Posterior vena cava (tissue), 2 donors: ENCODE measurements around the gene ISLR2. TPM values are rescaled to one million over a fixed set of nuclear protein-coding genes. Genes with fewer than 3 reads are reported as not detected.
A peak's percentile ranks its signal among the peaks of the same experiment; 100 is the strongest.

Source experiments
- DNase-seq: peaks from one replicate; pipeline ENCODE4 v3.0.0-alpha.2; 2020; ENCODE audit warnings: low spot score
- intact Hi-C, 2 donors: fragments of 100-400 bp; cut with DNase I; formaldehyde crosslinking; loops; one replicate each; pipeline versions ENCODE4 v1.14.1 to v1.14.2; 2022 to 2023
- total RNA-seq, 2 donors: library from RNA; stranded (reverse); fragmentation: NEBNext Ultra II Directional; extraction: Animal tissue kit (Norgen Biotek cat#: 25700); gene quantifications; one replicate each; pipeline ENCODE4 v1.2.1, GENCODE V29; 2021
- donor health status: DM: yes; HTN: yes; CAD: no.
- donor health status: DM: yes; HTN: yes; CAD: no.

Gene ISLR2
- total RNA-seq, 2 donors from 2014 or later, result 0.62 to 0.65 TPM

DNA sequence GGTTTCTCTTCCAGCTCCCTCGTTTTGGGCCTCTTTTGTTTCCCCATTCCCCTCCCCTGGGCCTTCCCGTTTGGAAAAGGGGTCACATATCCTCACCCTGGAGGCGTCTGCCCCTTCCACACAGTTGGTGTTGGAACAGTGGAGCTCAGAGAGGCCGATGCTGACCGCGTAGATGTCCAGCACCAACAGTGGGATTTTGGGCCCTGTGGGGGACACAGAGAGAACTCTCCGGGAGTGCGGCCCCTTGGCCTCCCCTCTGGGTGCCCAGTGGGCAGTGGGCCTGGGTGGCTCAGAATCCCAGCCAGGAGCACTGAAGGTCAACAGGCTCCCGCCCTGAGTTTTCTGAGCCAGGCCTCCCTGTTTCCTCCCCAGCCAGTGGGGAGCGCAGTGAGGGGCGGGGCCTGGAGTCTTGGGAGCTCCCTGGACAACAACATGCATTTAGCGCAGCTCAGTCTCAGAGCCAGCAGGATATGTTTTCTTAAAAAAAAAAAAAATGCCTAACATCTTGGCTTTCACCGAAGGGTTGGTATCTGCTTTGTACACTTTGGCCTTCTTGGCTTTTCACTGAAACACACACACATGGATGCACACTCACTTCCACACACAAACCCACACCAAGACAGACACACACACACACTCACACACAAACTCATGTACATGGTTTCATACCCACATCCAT, 42.5 kb downstream of the ISLR2 start:
- DNase-seq, result peak; percentile 91
- intact Hi-C loops, result no loop called here

DNA sequence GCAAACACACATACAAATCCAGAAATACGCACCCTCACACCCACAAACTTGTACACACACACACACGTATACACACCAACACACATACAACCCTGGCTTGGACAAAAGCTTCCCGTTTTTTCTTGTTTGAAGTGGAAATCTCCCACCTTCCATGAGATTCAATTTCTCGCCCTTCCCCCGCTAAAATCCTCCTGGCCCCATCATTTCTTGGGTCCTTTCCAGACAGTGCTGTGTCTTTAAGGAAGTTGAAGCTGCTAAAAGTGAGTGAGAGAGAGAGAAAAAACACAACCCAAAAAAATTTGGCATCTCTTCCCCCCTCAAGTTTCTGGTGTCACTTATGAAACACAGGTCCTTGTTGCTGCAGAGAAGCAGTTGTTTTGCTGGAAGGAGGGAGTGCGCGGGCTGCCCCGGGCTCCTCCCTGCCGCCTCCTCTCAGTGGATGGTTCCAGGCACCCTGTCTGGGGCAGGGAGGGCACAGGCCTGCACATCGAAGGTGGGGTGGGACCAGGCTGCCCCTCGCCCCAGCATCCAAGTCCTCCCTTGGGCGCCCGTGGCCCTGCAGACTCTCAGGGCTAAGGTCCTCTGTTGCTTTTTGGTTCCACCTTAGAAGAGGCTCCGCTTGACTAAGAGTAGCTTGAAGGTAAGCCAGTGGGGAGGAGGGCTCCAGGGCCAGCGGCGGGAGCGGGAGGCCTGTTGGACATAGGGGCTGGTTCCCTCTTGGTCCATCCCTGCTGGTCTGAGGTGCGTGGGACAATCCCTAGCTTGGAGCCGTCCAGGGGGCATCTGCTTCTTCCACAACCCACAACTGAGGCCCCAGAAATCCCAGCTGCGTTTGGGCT, 43.2 kb downstream of the ISLR2 start, which contains the start of gene ISLR:
TSS of gene ISLR (plus strand) at position 331 of the 839 bp plus-strand sequence. CDS start 1,149 bp downstream, outside the sequence.
- intact Hi-C loops, result no loop called here
- no peak for DNase-seq

DNA sequence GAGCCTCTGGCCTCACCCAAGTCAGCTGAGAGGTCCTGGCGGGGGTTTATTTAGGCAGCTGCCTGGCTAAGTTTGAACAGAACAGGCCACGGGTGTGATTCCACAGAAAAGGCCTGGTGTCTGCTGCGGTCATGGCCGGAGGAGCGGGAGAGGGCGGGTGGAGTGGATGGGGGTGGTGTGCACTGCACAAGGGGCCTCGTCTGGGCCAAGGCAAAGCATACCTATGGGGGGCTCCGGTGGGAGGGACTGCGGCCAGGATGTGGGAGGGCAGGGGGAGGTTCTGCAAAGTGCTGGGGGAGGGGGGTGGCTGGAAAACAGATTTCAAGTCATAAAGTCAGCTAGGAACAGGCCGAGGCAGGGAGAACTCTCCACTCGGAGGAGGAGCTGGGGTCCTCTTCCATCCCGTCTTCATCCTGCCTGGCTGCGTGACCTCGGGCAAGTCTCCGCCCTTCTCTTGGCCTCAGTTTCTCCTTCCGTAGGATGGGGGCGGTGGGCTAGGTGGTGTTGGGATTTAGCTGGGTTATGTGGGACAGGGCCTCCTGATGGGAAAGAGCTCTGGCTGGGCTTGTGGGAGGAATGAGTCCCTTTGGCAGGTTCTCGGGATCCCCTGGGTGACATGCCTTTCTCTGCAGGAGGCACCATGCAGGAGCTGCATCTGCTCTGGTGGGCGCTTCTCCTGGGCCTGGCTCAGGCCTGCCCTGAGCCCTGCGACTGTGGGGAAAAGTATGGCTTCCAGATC, 44.0 kb downstream of the ISLR2 start:
- no peak for DNase-seq
- intact Hi-C loops, result no loop called here

DNA sequence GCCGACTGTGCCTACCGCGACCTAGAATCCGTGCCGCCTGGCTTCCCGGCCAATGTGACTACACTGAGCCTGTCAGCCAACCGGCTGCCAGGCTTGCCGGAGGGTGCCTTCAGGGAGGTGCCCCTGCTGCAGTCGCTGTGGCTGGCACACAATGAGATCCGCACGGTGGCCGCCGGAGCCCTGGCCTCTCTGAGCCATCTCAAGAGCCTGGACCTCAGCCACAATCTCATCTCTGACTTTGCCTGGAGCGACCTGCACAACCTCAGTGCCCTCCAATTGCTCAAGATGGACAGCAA, 44.5 kb downstream of the ISLR2 start:
- no peak for DNase-seq
- intact Hi-C loops, result no loop called here

DNA sequence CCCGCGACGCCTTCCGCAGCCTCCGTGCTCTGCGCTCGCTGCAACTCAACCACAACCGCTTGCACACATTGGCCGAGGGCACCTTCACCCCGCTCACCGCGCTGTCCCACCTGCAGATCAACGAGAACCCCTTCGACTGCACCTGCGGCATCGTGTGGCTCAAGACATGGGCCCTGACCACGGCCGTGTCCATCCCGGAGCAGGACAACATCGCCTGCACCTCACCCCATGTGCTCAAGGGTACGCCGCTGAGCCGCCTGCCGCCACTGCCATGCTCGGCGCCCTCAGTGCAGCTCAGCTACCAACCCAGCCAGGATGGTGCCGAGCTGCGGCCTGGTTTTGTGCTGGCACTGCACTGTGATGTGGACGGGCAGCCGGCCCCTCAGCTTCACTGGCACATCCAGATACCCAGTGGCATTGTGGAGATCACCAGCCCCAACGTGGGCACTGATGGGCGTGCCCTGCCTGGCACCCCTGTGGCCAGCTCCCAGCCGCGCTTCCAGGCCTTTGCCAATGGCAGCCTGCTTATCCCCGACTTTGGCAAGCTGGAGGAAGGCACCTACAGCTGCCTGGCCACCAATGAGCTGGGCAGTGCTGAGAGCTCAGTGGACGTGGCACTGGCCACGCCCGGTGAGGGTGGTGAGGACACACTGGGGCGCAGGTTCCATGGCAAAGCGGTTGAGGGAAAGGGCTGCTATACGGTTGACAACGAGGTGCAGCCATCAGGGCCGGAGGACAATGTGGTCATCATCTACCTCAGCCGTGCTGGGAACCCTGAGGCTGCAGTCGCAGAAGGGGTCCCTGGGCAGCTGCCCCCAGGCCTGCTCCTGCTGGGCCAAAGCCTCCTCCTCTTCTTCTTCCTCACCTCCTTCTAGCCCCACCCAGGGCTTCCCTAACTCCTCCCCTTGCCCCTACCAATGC, 45.1 kb downstream of the ISLR2 start:
- peak; percentile 80 for DNase-seq
- intact Hi-C loops, result no loop called here

DNA sequence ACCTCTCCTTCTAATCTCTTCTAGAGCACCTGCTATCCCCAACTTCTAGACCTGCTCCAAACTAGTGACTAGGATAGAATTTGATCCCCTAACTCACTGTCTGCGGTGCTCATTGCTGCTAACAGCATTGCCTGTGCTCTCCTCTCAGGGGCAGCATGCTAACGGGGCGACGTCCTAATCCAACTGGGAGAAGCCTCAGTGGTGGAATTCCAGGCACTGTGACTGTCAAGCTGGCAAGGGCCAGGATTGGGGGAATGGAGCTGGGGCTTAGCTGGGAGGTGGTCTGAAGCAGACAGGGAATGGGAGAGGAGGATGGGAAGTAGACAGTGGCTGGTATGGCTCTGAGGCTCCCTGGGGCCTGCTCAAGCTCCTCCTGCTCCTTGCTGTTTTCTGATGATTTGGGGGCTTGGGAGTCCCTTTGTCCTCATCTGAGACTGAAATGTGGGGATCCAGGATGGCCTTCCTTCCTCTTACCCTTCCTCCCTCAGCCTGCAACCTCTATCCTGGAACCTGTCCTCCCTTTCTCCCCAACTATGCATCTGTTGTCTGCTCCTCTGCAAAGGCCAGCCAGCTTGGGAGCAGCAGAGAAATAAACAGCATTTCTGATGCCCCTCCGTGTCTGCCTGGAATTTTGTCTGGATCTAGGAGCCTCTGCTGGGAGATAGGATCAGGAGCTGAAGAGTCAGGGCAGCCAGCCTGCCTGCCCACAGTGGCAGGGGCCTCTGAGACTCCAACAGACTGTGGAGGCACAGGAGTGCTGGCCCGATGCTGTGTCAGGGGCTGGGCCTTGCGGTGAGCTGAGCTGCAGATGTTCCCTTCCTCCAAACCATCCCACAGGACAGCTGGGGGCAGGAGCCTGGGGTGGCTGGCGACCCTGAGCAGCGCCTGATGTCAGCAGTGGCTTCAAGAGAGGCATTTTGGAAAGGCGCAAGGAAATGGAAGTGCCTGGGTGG, 46.2 kb downstream of the ISLR2 start:
- DNase-seq, result peak; percentile 58
- intact Hi-C loops, result no loop called here

DNA sequence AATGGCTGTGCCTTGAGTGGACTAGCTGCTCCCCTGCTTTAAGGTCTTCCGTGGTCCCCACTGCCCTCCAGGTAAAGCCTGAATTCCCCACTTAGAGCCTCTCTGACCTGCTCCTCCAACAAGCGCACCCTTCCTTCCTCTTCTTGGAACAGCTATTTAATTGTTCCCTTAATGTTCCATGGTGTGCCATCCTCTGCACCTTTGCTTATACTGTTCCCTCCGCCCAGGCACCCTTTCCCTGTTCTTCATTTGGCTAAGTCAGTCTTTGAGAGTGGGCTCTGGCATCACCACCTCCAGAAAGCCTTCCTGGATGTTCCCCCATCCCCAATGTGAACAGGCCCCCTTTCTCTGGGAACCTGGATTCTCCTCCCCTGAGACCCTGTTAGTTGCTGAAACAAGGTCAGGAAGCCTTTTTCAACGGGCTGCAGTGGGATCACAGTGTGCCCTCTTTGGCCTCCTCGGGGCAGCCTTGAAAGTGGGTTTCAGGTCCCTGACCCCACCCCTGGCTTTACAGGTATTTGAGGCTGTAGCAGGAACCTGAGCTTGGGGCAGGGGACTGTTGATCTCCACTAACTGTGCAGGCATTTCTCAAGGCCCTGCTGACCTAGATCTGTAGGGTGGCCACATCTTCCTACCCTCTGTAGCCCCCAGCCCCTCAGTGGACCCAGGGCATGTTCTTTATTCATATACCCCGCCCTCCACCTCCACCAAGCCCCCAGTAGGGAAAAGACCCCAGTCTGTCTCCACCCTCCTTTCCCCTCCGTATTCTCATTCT, 48.1 kb downstream of the ISLR2 start:
- DNase-seq, result peak; percentile 49
- intact Hi-C loops, result no loop called here

DNA sequence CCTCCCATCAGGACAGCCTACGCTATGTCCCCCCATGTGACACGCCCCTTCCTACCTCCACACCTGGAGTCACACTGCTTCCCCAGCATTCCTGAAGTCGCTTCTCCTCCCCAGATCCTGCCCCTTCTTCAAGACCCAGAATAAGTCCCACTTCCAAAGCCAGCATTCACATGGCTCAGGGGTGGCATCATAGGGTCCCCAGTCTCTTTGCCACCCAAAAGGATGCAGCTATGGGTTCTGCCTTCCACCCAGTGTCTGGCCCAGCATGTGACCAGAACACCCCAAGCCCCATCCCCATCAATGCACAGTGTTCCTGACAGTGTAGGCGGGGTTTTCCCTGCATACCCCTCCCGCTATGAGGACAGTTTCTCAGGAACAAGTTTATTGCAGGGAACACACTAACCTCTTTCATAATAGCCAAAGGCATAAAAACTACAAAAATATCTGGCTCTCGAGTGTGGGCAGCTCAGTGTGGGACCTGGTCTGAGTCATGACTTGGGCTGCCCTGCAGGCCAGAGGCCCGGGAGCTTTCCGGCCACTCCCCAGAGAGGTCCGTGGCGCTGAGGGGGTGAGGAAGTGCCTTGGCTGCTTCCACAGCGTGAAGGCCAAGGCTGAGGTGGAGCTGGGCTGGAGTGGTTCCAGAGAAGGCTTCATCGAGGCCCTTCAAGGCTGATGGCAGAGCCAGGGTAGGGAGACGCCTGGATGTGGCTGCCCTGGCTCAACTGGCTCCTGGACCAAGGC, 48.9 kb downstream of the ISLR2 start:
- peak; percentile 96 for DNase-seq
- intact Hi-C loops, result no loop called here

DNA sequence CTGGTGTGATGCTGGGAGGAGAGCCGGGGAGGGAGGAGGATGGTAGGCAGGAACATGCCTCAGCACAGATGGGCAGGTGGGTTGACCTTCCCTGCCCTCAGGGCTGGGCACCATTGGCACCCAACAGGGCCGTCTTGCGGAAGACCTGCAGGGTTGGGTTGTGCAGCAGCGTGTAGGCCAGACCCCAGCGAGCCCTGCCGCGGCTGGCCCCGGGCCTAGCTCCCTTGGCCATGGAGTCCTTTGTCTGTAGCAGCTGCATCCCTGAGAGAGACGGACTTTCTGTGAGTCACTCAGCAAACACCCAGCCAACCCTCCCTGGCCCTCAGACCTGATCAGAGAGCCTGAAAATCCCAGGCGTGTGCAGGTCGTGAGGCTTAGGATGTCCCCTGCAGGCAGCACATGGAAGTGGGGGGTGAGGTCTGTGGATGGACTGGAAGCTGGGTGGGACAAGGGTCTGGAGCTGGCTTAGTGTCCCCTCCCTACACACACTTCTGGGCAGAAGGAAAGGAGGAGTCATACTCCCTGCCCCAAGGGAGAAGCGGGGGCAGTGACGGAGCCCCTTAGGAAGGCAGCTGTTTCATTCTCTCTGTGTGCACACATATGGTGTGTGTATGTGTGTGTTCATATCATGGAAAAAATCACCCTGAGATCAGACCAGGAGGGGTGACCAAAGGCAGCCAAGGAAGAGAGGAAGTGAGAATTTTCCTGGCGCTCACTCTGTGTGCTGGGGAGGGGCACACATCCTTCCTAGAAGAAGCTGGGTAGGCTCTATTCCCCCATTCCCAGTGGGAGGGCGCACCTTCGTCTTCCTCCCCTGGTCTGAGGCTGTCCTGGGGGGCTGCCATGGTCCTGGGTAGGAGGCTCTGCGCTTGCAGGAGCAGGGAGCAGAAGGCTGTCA, 49.8 kb downstream of the ISLR2 start:
- intact Hi-C loops, result no loop called here
- DNase-seq, result peak; percentile 88

DNA sequence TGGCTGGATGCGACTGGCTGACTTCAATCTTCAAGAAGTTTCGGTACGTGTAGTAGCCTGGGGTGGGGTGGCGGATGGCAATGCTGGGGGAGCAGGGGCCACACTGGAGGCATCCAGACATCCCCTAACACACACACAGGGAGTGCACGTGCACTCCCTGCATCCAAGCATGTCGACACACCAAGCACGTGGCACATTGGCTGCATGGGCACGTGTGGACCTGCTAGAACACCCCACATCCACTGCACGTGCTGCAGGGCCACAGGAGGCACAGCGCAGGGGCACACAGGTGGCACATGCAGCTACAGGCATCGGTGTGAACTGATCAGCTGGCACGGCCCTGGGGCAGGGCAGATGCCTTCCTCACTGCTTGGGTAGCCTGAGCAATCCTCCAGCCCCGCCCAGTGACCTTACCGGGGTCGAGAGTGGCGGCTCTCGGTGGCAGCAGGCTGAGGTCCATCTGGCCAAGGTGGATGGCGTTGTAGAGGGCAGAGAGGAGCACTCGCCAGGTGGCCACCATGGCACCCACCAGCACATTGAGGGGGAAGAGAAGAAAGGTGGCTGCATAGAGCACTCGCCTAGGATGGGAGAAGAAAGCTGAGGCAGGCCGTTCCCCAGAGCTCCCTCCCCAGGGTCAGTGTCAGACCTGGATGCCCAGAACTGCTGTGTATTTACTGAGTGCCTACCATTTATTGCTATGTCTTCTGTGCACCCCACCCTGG, 50.7 kb downstream of the ISLR2 start:
- intact Hi-C loops, result no loop called here
- peak; percentile 75 for DNase-seq

DNA sequence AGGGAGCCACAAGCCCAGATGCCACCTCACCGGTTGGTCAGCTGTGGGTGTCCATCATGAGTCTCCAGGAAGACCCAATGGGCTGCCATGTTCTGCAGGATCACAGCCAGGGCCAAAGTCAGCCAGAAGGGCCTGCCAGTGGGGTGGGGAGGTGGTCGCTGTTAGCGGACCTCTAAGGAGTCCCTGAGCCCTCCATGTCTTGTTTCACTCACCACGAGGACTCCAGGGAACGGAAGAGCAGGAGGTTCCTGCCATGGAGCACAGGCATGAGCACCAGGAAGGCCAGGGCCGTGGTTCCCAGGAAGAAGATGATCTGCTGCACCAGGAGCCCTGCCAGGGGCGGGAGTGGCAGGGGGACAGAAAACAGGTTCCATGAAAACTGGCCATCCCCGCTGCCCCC, 51.7 kb downstream of the ISLR2 start:
- peak; percentile 68 for DNase-seq

DNA sequence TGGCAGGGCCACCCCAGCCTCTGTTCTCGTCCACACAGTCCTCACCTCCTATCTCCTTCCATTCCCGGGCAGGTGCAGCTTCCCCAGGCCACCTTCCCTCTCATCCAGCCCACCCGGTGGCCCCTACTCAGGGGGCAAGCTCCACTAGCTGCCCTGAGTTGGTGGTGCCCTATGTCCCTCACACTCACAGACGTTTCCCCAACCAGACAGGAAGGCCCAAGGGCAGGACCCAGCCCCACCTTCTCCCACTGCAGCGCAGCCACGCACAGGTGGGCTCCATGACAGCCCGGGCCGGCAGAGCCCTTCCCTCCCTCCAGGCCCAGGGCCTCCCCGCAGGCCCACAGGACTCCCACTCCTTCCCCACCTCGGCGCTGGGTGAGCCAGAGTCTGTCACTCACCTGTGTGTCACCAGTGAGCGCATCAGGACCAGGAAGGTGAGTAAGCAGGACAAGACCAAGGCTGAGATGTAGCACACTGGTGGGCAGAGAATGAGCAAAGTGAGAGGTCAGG, 54.3 kb downstream of the ISLR2 start:
- no peak for DNase-seq
- intact Hi-C loops, result no loop called here

More for the DNA sequence above, 51.7 kb downstream of the ISLR2 start:
- intact Hi-C loops, result loop anchor here in 1 of 2 donors (1.0 kb wide), 1 partner anchor 40 kb away; no protein-coding TSS in a partner anchor

DNA sequence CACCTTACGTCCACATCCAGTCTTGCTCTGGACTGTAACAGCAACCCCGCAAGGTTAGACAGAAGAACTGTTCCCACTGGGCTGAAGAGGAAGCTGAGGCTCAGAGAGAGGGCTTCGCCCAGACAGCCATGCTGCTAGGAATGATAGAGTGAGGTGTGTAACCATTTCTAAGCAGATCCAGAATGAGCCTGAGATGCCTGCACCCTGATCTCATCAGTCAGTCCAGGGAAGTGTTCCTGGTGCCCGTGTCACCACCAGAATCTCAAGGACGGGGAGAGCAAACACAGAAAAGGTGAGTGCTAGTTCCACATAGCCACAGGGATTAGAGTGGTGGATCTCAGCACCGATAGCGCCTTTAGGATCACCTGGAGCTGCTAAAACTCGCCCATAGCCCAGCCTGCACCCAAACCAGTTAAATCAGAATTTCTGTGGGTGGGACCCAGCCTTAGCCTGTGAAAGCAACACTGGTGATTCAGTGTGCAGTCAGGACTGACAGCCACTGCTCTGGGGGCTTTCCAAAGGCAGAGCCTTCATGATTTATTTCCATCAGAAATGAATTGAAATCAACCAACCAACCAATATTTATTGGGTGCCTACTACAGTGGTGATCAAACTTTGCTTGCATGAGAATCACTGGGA, 55.4 kb downstream of the ISLR2 start:
- no peak for DNase-seq
- intact Hi-C loops, result no loop called here
